Stimulated activated CD4-positive, alpha-beta T cell treated with anti-CD3 and anti-CD28 coated beads, TNF-alpha, amount 100 ng/mL, for 1 hour (primary cell): Measurements from ENCODE around the gene IGFBP5.

Experiments used
- DNase-seq, 3 donors: peaks; one replicate each; pipeline ENCODE4 v3.0.0-alpha.2; 2020; ENCODE audit warnings: low read depth in 3 of 3, low spot score in 1 of 3

Gene IGFBP5

GRCh38 chr2:216670266-216671080 is 24.9 kb downstream of the IGFBP5 start:
- DNase-seq, result no peak

DNA sequence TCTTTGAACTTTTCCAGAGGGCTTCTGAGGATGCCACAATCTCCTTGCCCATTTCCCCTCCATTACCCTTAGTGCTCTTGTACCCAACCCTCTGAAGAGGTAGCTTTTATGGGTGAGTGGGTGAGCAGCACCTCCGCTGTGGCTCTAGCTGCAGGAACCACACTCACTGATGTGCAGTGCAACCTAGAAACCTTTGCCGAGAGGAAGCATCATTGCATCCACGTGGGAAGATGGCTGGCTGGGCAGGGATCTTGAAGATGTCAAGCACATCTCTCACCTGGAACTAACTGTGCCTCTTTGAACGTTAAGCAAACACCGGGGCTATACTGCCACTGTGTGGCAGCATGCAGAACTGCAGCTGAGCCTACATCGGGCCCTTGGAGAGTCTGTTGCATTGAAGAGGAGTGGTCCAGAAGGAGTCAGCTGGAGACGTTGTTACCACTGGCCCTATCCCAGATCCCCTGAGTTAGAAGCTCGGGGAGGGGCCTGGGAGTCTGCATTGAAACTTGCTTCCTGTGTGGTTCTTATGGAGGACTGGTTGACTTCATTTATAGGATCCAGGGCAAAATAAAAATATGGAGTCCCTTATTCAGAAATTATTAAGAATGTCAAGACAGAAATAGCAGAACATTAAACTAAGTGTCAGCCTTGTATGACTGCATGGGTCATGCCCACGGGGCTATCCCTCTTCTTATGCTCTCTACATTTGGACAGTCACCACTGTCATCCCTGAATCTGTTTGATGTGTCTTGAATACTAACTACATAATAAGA is 28.7 kb downstream of the IGFBP5 start:
- DNase-seq, result peak in 1 of 3 donors; percentile 56

- DNase-seq, result no peak
Observed at GRCh38 chr2:216665717-216666116, 29.6 kb downstream of the IGFBP5 start.

- DNase-seq, result no peak
Observed at GRCh38 chr2:216665242-216665641, 30.1 kb downstream of the IGFBP5 start.

- DNase-seq, result no peak
Observed at GRCh38 chr2:216664593-216665034, 30.7 kb downstream of the IGFBP5 start.

DNA sequence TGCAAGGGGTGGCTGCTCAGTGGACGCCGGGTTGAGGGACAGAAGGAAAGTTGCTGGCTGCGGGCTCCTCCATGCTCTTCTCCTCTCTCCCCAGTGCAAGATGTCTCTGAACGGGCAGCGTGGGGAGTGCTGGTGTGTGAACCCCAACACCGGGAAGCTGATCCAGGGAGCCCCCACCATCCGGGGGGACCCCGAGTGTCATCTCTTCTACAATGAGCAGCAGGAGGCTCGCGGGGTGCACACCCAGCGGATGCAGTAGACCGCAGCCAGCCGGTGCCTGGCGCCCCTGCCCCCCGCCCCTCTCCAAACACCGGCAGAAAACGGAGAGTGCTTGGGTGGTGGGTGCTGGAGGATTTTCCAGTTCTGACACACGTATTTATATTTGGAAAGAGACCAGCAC is 31.5 kb downstream of the IGFBP5 start:
- DNase-seq, result no peak

- no peak for DNase-seq
Observed at GRCh38 chr2:216663106-216663505, 32.2 kb downstream of the IGFBP5 start.

DNA sequence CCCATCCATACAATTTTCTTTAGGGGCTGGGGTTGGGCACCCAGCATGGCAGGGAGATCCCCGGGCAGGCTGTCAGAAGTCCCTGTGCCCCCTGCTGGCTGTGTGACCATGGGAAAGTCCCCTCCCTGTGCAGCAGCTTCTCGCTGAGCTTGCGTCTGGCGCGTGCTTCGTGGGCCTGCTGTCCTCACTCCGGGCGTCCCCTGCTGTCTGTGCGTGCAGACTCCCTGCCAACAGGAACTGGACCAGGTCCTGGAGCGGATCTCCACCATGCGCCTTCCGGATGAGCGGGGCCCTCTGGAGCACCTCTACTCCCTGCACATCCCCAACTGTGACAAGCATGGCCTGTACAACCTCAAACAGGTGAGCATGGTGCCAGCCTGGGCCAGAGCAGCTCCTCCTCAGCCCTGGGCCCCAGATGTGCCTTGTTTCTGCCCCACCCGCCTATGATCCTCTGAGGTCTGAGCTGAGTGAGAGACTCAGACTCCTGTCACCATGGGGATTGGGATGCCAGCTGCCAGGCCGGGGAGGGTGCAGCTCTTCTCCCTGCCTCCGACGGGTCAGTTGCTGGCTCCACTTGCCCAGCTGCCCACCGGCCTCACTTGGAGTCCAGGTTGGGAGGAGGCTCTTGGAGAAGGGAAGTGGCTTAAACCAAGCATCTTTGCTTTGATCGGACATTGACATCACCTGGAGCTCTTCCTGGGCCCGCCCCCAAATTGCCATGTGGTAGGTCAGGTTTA is 33.5 kb downstream of the IGFBP5 start:
- no peak for DNase-seq

DNA sequence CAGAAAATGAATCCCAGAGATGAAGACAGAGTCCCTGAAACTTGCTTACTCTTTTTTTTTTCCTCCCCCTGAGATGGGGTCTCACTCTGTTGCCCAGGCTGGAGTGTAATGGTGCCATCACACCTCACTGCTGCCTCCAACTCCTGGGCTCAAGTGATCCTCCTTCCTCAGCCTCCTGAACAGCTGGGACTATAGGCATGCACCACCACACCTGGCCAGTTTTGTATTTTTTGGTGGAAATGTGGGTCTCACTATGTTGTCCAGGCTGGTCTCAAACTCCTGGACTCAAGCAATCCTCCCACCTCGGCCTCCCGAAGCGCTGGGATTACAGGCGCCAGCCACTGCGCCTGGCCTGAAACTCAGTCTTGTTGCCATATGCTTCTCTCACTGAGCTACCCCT is 34.3 kb downstream of the IGFBP5 start:
- DNase-seq, result no peak

DNA sequence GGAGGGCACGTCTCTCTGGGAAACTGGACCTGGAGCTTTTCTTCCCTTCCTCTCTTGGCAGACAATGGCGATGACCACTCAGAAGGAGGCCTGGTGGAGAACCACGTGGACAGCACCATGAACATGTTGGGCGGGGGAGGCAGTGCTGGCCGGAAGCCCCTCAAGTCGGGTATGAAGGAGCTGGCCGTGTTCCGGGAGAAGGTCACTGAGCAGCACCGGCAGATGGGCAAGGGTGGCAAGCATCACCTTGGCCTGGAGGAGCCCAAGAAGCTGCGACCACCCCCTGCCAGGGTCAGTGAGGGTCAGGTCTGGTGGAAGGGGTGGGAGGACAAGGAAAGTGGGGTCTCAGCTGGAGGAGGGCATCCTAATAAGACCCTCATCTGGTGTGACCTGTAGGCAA is 34.9 kb downstream of the IGFBP5 start:
- no peak for DNase-seq

DNA sequence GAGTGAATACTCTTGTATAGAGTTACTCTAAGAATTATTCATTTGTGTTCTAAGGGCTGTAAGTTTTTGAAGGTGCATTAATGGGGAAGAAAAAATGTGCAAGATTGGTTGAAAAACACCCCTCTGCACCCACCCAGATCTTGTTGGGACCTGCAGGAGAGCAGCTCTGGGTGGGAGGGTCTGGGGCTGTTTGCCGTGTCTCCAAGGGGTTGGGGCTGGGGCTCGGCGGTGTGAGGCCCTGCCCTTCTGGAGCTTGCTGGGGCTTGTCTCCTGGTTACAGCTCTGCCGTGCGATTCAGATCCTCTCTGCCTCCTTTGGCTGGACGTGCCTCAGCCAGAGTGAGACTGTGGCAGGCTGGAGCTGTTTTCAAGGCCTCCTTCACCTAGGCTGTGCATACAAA is 36.1 kb downstream of the IGFBP5 start:
- no peak for DNase-seq

DNA sequence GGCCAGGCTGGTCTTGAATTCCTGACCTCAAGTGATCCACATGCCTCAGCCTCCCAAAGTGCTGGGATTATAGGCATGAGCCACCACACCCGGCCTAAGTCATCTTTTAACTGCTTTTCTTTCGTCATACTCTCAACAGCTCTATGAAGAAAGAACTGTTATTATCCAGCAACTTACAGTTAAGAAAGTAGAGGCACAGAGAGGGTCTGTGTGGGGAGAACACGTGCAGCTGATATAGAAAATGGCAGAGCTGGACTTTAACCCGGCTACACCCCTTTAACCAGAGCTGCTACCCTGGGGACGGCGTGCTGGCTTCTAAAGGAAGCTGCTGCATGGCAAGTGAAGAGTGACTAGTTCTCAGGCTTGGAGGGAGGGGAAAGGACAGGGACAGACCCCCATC is 36.6 kb downstream of the IGFBP5 start:
- DNase-seq, result no peak

- DNase-seq, result no peak
Observed at GRCh38 chr2:216657980-216658379, 37.4 kb downstream of the IGFBP5 start.

- no peak for DNase-seq
Observed at GRCh38 chr2:216657086-216657855, 38.1 kb downstream of the IGFBP5 start.

GRCh38 chr2:216654528-216655052 is 40.8 kb downstream of the IGFBP5 start:
- DNase-seq, result no peak

GRCh38 chr2:216653931-216654365 is 41.4 kb downstream of the IGFBP5 start:
- no peak for DNase-seq

DNA sequence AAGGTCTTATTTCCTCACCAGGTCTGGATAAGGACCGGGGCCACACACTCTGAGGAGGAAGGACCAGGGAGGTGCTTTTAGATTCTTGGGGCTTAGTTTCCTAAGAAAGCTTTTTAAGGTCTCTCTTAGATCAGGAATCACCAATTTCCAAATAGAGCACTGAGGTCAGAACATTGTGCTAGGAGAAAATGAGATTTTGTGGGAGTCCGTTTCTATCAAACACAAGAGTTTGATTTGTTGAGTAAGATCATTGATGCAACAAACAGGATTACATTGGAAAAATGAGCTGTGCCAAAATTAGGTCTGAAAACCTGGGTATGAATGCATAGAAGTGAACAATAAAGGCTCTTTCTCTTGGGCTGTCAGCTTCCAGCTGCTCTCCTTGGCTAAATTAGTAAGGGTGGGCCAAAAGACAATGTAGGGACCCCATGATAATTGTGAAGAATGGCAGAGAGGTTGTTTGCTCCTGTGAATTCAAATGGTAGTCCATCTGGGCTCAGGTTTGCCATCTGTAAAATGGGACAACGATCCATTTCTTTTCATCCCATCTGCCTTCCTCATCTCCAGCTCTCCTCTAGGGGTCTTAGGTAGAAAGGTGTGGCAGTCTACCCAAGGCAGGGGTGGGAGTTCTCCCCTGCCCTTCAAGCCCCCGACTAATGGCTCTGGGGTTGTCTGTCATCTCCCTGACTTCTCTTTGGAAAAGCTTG is 42.1 kb downstream of the IGFBP5 start:
- DNase-seq, result no peak

DNA sequence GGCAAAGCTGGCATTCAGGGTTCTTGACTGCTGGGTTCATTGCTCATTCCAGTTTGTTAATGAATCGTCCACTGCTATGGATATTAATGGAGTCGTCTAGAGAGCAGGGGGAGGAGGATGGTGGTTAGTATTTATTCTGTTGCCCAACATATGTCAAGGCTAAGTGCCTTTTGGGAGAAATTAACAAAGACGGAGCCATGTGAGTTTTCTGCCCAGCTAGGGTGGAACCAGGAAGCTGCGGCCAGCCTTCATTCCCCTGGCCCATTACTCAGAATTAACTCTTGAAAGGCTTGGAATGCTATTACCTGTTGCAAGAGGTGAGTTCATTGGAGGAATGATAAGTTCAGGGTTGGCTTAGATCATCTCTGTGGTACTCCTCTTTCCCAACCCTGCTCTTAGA is 42.8 kb downstream of the IGFBP5 start:
- DNase-seq, result no peak

- DNase-seq, result no peak
Observed at GRCh38 chr2:216651351-216651881, 43.9 kb downstream of the IGFBP5 start.
